ACC112 (cell line): ENCODE data around the gene CALN1.

Source experiments
- H2AFZ ChIP-seq: fragments of 200-600 bp; sonication (generic); one replicate; pipeline ENCODE4 v1.6.0; 2017; ENCODE audit warnings: antibody characterized with exemption, low read length; ENCODE audit not compliant: unreplicated experiment
- H3K27ac ChIP-seq: fragments of 200-600 bp; sonication (generic); 2 replicates; pipeline ENCODE4 v1.5.1; 2014; ENCODE audit warnings: low read depth, mild to moderate bottlenecking, antibody characterized with exemption, low read length, moderate library complexity
- H3K27me3 ChIP-seq: fragments of 200-600 bp; sonication (generic); 2 replicates; pipeline ENCODE4 v1.6.1; 2014; ENCODE audit warnings: mild to moderate bottlenecking, antibody characterized with exemption, low read length, moderate library complexity, mixed read lengths; ENCODE audit not compliant: insufficient read depth
- H3K36me3 ChIP-seq: fragments of 200-600 bp; sonication (generic); 2 replicates; pipeline ENCODE4 v1.6.1; 2016; ENCODE audit warnings: mild to moderate bottlenecking, antibody characterized with exemption, low read length, moderate library complexity, mixed read lengths; ENCODE audit not compliant: insufficient read depth
- H3K4me1 ChIP-seq: fragments of 200-600 bp; sonication (generic); one replicate; pipeline ENCODE4 v1.6.1; 2016; ENCODE audit warnings: low read length, mixed read lengths; ENCODE audit not compliant: insufficient read depth, unreplicated experiment, control insufficient read depth
- H3K4me3 ChIP-seq: fragments of 200-600 bp; sonication (generic); 2 replicates; pipeline ENCODE4 v1.5.1; 2014; ENCODE audit warnings: mild to moderate bottlenecking, low read depth, low read length
- H3K79me2 ChIP-seq: fragments of 200-600 bp; sonication (generic); one replicate; pipeline ENCODE4 v1.6.0; 2016; ENCODE audit warnings: low read length; ENCODE audit not compliant: control insufficient read depth, unreplicated experiment, insufficient read depth

CALN1 gene

GRCh38 chr7:72243329-72243728 lies 168.8 kb downstream of the CALN1 start:
- no peaks in the 10 kb centered on the region for H3K27me3 ChIP-seq
- no peak overlapping the region for H3K27ac ChIP-seq
- H3K4me1 ChIP-seq: no peaks in the 10 kb centered on the region
- no peak overlapping the region for H2AFZ ChIP-seq
- H3K36me3 ChIP-seq: no peaks in the 10 kb centered on the region
- no peaks in the 10 kb centered on the region for H3K79me2 ChIP-seq
- H3K4me3 ChIP-seq: no peak overlapping the region

- no peaks in the 10 kb centered on the region for H3K79me2 ChIP-seq
- no peaks in the 10 kb centered on the region for H3K36me3 ChIP-seq
- H3K27me3 ChIP-seq: no peaks in the 10 kb centered on the region
- H3K4me3 ChIP-seq: no peak overlapping the region
- H3K4me1 ChIP-seq: no peaks in the 10 kb centered on the region
- no peak overlapping the region for H3K27ac ChIP-seq
- no peak overlapping the region for H2AFZ ChIP-seq
These were observed 176.8 kb downstream of the CALN1 start for GRCh38 chr7:72235351-72235750.

GRCh38 chr7:72234086-72234485 lies 178.1 kb downstream of the CALN1 start:
- no peak overlapping the region for H3K4me3 ChIP-seq
- H3K4me1 ChIP-seq: no peaks in the 10 kb centered on the region
- no peak overlapping the region for H2AFZ ChIP-seq
- H3K27ac ChIP-seq: no peak overlapping the region
- H3K36me3 ChIP-seq: no peaks in the 10 kb centered on the region
- H3K27me3 ChIP-seq: no peaks in the 10 kb centered on the region
- H3K79me2 ChIP-seq: no peaks in the 10 kb centered on the region

- Histone ChIP-seq H3K27ac (no peak overlapping the region), H2AFZ (no peak overlapping the region)
These were observed 181.9 kb downstream of the CALN1 start for GRCh38 chr7:72230281-72230680.

GRCh38 chr7:72223351-72223750 lies 188.8 kb downstream of the CALN1 start:
- Histone ChIP-seq H3K27ac (no peak overlapping the region), H3K79me2 (no peaks in the 10 kb centered on the region), H3K27me3 (no peaks in the 10 kb centered on the region), H2AFZ (no peak overlapping the region), H3K4me3 (no peak overlapping the region), H3K36me3 (no peaks in the 10 kb centered on the region), H3K4me1 (no peaks in the 10 kb centered on the region)

More at GRCh38 chr7:72230281-72230680, 181.9 kb downstream of the CALN1 start:
- Histone ChIP-seq H3K4me1 (no peaks in the 10 kb centered on the region), H3K79me2 (no peaks in the 10 kb centered on the region), H3K27me3 (no peaks in the 10 kb centered on the region), H3K4me3 (no peak overlapping the region), H3K36me3 (no peaks in the 10 kb centered on the region)

- Histone ChIP-seq H3K4me3 (no peak overlapping the region), H3K27ac (no peak overlapping the region), H3K36me3 (no peaks in the 10 kb centered on the region), H3K4me1 (no peaks in the 10 kb centered on the region), H3K27me3 (no peaks in the 10 kb centered on the region), H3K79me2 (no peaks in the 10 kb centered on the region), H2AFZ (no peak overlapping the region)
These were observed 190.0 kb downstream of the CALN1 start for GRCh38 chr7:72222136-72222535.

- Histone ChIP-seq H3K27ac (no peak overlapping the region), H2AFZ (no peak overlapping the region), H3K4me1 (no peaks in the 10 kb centered on the region), H3K36me3 (no peaks in the 10 kb centered on the region), H3K4me3 (no peak overlapping the region), H3K79me2 (no peaks in the 10 kb centered on the region), H3K27me3 (no peaks in the 10 kb centered on the region)
These were observed 192.6 kb downstream of the CALN1 start for GRCh38 chr7:72219500-72219899.

GRCh38 chr7:72217151-72217550 lies 195.0 kb downstream of the CALN1 start:
- H3K4me1 ChIP-seq: no peaks in the 10 kb centered on the region
- H3K4me3 ChIP-seq: no peak overlapping the region
- no peak overlapping the region for H3K27ac ChIP-seq
- no peak overlapping the region for H2AFZ ChIP-seq
- no peaks in the 10 kb centered on the region for H3K36me3 ChIP-seq
- H3K27me3 ChIP-seq: no peaks in the 10 kb centered on the region
- H3K79me2 ChIP-seq: no peaks in the 10 kb centered on the region

- Histone ChIP-seq H3K27me3 (no peaks in the 10 kb centered on the region), H3K27ac (no peak overlapping the region), H2AFZ (no peak overlapping the region), H3K36me3 (no peaks in the 10 kb centered on the region), H3K4me3 (no peak overlapping the region), H3K79me2 (no peaks in the 10 kb centered on the region), H3K4me1 (no peaks in the 10 kb centered on the region)
These were observed 198.4 kb downstream of the CALN1 start for GRCh38 chr7:72213769-72214168.

GRCh38 chr7:72213081-72213480 lies 199.1 kb downstream of the CALN1 start:
- Histone ChIP-seq H3K36me3 (no peaks in the 10 kb centered on the region), H3K27me3 (no peaks in the 10 kb centered on the region), H2AFZ (no peak overlapping the region), H3K4me3 (no peak overlapping the region), H3K4me1 (no peaks in the 10 kb centered on the region), H3K79me2 (no peaks in the 10 kb centered on the region), H3K27ac (no peak overlapping the region)

- Histone ChIP-seq H2AFZ (no peak overlapping the region), H3K79me2 (no peaks in the 10 kb centered on the region), H3K27ac (no peak overlapping the region), H3K27me3 (no peaks in the 10 kb centered on the region), H3K4me3 (no peak overlapping the region), H3K36me3 (no peaks in the 10 kb centered on the region), H3K4me1 (no peaks in the 10 kb centered on the region)
These were observed 201.0 kb downstream of the CALN1 start for GRCh38 chr7:72211175-72211574.
